ENCODE results near the gene STK32C. TPM values are rescaled to one million over a fixed set of nuclear protein-coding genes. Genes with fewer than 3 reads are reported as not detected.

STK32C gene
- total RNA-seq, 1 donor from 2014 or later, result 13.6 TPM

DNA sequence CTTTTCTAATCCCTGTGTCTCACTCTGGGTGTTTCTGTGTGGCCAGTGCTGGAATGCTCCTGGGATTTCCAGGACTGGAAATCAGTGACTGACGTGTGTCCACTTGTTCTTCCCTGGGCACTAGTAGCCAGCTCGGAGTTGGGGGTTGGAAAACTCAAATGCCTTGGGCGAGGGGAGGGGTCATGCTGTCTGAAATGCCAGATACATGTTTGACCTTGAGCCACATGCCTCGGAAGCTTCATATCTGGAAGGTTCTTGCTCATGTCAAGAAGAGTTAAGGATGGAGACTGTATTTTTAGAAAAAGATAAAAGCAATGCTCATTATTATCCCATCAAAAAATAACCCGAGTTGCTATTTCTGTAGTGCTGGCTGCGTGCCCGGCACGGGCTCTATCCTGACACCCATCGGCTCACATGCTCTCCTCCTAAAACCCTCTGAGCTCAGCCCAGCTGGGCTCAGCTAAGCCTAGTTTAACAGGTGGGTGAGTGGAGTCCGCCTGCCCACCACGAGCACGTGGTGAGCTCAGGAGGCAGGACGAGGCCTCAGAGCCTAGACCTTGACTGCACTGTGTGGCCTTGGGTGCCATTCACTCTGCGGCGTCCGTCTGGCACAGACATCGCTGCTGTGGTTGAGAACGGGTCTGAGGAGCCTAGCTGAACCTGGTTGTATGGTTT is 114.6 kb downstream of the STK32C start:
- Histone ChIP-seq H2AFZ (ENCODE audit: low read depth, low read length) (no peak overlapping the region), H3K9me3 (ENCODE audit: insufficient read depth, low read depth, low read length) (no peaks in the 10 kb centered on the region), H3K4me3 (ENCODE audit: insufficient read depth, low read depth, low read length) (no peak overlapping the region), H3K4me1 (ENCODE audit: insufficient read depth, low read length) (no peaks in the 10 kb centered on the region), H3K36me3 (ENCODE audit: insufficient read depth, low read length) (no peaks in the 10 kb centered on the region), H3K9ac (ENCODE audit: low read length) (no peak overlapping the region), H3K27ac (ENCODE audit: low read depth, low read length) (no peak overlapping the region), H3K79me2 (ENCODE audit: insufficient read depth, low read length) (peaks cover 18% of the 10 kb centered on the region), H3K4me2 (ENCODE audit: low read length) (no peak overlapping the region), H3K27me3 (ENCODE audit: insufficient read depth, low read length) (no peaks in the 10 kb centered on the region), H4K20me1 (ENCODE audit: insufficient read depth, low read length) (peaks cover 63% of the 10 kb centered on the region)
- DNase-seq (ENCODE audit: low read depth) (no peak), FAIRE-seq (no peak)
- peaks cover 26% of the 10 kb centered on the region for H3K27me3 Mint-ChIP-seq (ENCODE audit: low read depth, unreplicated experiment)
- TF ChIP-seq EZH2 (IDR thresholded peaks at IDR 0.05; ENCODE audit: insufficient read depth, low read length), result no peak
- TF ChIP-seq, protein P1, sequence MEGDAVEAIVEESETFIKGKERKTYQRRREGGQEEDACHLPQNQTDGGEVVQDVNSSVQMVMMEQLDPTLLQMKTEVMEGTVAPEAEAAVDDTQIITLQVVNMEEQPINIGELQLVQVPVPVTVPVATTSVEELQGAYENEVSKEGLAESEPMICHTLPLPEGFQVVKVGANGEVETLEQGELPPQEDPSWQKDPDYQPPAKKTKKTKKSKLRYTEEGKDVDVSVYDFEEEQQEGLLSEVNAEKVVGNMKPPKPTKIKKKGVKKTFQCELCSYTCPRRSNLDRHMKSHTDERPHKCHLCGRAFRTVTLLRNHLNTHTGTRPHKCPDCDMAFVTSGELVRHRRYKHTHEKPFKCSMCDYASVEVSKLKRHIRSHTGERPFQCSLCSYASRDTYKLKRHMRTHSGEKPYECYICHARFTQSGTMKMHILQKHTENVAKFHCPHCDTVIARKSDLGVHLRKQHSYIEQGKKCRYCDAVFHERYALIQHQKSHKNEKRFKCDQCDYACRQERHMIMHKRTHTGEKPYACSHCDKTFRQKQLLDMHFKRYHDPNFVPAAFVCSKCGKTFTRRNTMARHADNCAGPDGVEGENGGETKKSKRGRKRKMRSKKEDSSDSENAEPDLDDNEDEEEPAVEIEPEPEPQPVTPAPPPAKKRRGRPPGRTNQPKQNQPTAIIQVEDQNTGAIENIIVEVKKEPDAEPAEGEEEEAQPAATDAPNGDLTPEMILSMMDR (IDR thresholded peaks at IDR 0.05; ENCODE audit: insufficient read depth, low read depth, low read length), result no peak
- H3K4me1 Mint-ChIP-seq (ENCODE audit: low read depth, unreplicated experiment), result peaks cover 2% of the 10 kb centered on the region
- no peak overlapping the region for H3K27ac Mint-ChIP-seq (ENCODE audit: unreplicated experiment)
- H3K9me3 Mint-ChIP-seq (ENCODE audit: unreplicated experiment), result no peaks in the 10 kb centered on the region
- peaks cover 29% of the 10 kb centered on the region for H3K36me3 Mint-ChIP-seq (ENCODE audit: low read depth, unreplicated experiment)
- H3K4me3 Mint-ChIP-seq (ENCODE audit: unreplicated experiment), result no peak overlapping the region

- Histone ChIP-seq H2AFZ (ENCODE audit: low read depth, low read length) (no peak overlapping the region), H4K20me1 (ENCODE audit: insufficient read depth, low read length) (peaks cover 69% of the 10 kb centered on the region), H3K27me3 (ENCODE audit: insufficient read depth, low read length) (no peaks in the 10 kb centered on the region), H3K4me1 (ENCODE audit: insufficient read depth, low read length) (peaks cover 6% of the 10 kb centered on the region), H3K79me2 (ENCODE audit: insufficient read depth, low read length) (peaks cover 23% of the 10 kb centered on the region), H3K4me2 (ENCODE audit: low read length) (no peak overlapping the region), H3K9me3 (ENCODE audit: insufficient read depth, low read depth, low read length) (no peaks in the 10 kb centered on the region), H3K27ac (ENCODE audit: low read depth, low read length) (no peak overlapping the region), H3K36me3 (ENCODE audit: insufficient read depth, low read length) (no peaks in the 10 kb centered on the region), H3K4me3 (ENCODE audit: insufficient read depth, low read depth, low read length) (no peak overlapping the region), H3K9ac (ENCODE audit: low read length) (no peak overlapping the region)
- DNase-seq (ENCODE audit: low read depth) (no peak), FAIRE-seq (no peak)
- TF ChIP-seq, protein P1 (IDR thresholded peaks at IDR 0.05; ENCODE audit: insufficient read depth, low read depth, low read length), result no peak
- no peak for TF ChIP-seq EZH2 (IDR thresholded peaks at IDR 0.05; ENCODE audit: insufficient read depth, low read length)
- H3K4me1 Mint-ChIP-seq (ENCODE audit: low read depth, unreplicated experiment), result peaks cover 3% of the 10 kb centered on the region
- H3K4me3 Mint-ChIP-seq (ENCODE audit: unreplicated experiment), result no peak overlapping the region
- H3K36me3 Mint-ChIP-seq (ENCODE audit: low read depth, unreplicated experiment), result peaks cover 29% of the 10 kb centered on the region
- H3K27ac Mint-ChIP-seq (ENCODE audit: unreplicated experiment), result no peak overlapping the region
- H3K27me3 Mint-ChIP-seq (ENCODE audit: low read depth, unreplicated experiment), result peaks cover 29% of the 10 kb centered on the region
- H3K9me3 Mint-ChIP-seq (ENCODE audit: unreplicated experiment), result no peaks in the 10 kb centered on the region
Measured at GRCh38 chr10:132192076-132192975, 115.4 kb downstream of the STK32C start.
